Measurements from ENCODE around the gene ACOXL.
"Not testable (repeated sequence)": the region's sequence is repeated elsewhere in the genome, so short reads cannot be mapped to it uniquely, and the experiment has no call there.

ACOXL gene

GRCh38 chr2:110929528-110929927, 197.2 kb downstream of the ACOXL start:
- no peak for DNase-seq (ENCODE audit: low read depth)

GRCh38 chr2:110931648-110932047, 199.3 kb downstream of the ACOXL start:
- no peak for DNase-seq (ENCODE audit: low read depth)

GRCh38 chr2:110933420-110933819, 201.0 kb downstream of the ACOXL start:
- DNase-seq (ENCODE audit: low read depth), result no peak

GRCh38 chr2:110934948-110935347, 202.6 kb downstream of the ACOXL start:
- no peak for DNase-seq (ENCODE audit: low read depth)

GRCh38 chr2:110940376-110940910, 208.1 kb downstream of the ACOXL start:
- no peak for DNase-seq (ENCODE audit: low read depth)

GRCh38 chr2:110941226-110941625, 208.9 kb downstream of the ACOXL start:
- DNase-seq (ENCODE audit: low read depth), result no peak

GRCh38 chr2:110943070-110943634, 210.8 kb downstream of the ACOXL start:
- DNase-seq (ENCODE audit: low read depth), result no peak

GRCh38 chr2:110946902-110947301, 214.5 kb downstream of the ACOXL start:
- no peak for DNase-seq (ENCODE audit: low read depth)

GRCh38 chr2:110948027-110948674, 215.8 kb downstream of the ACOXL start:
- DNase-seq (ENCODE audit: low read depth), result no peak

- DNase-seq (ENCODE audit: low read depth), result no peak
These were observed 217.9 kb downstream of the ACOXL start for GRCh38 chr2:110950281-110950680.

- DNase-seq (ENCODE audit: low read depth), result no peak
These were observed 222.7 kb downstream of the ACOXL start for GRCh38 chr2:110955045-110955444.

GRCh38 chr2:110955556-110955955, 223.2 kb downstream of the ACOXL start:
- no peak for DNase-seq (ENCODE audit: low read depth)

GRCh38 chr2:110957293-110957692, 224.9 kb downstream of the ACOXL start:
- no peak for DNase-seq (ENCODE audit: low read depth)

- DNase-seq (ENCODE audit: low read depth), result no peak
These were observed 226.2 kb downstream of the ACOXL start for GRCh38 chr2:110958346-110959119.

- no peak for DNase-seq (ENCODE audit: low read depth)
These were observed 226.8 kb downstream of the ACOXL start for GRCh38 chr2:110959198-110959597.

GRCh38 chr2:110960281-110960680, 227.9 kb downstream of the ACOXL start:
- no peak for DNase-seq (ENCODE audit: low read depth)

- no peak for DNase-seq (ENCODE audit: low read depth)
These were observed 228.6 kb downstream of the ACOXL start for GRCh38 chr2:110960954-110961353.

GRCh38 chr2:110961643-110962042, 229.3 kb downstream of the ACOXL start:
- DNase-seq (ENCODE audit: low read depth), result not testable (repeated sequence)

- DNase-seq (ENCODE audit: low read depth), result no peak
These were observed 237.3 kb downstream of the ACOXL start for GRCh38 chr2:110969696-110970095.

- DNase-seq (ENCODE audit: low read depth), result no peak
These were observed 237.8 kb downstream of the ACOXL start for GRCh38 chr2:110970201-110970600.

- DNase-seq (ENCODE audit: low read depth), result no peak
These were observed 239.4 kb downstream of the ACOXL start for GRCh38 chr2:110971811-110972210.

- DNase-seq (ENCODE audit: low read depth), result no peak
These were observed 240.9 kb downstream of the ACOXL start for GRCh38 chr2:110973262-110973661.

GRCh38 chr2:110977403-110977802, 245.0 kb downstream of the ACOXL start:
- no peak for DNase-seq (ENCODE audit: low read depth)
